Hypothalamus (tissue), 51 donors: ENCODE results near the gene BOK.
"Not testable (repeated sequence)": the region's sequence is repeated elsewhere in the genome, so short reads cannot be mapped to it uniquely, and the experiment has no call there.

ENCODE experiments used
- DNase-seq, 51 donors: peaks; one replicate each; lab custom pipeline; 2025; lab: John Stamatoyannopoulos, UW

Gene BOK

DNA sequence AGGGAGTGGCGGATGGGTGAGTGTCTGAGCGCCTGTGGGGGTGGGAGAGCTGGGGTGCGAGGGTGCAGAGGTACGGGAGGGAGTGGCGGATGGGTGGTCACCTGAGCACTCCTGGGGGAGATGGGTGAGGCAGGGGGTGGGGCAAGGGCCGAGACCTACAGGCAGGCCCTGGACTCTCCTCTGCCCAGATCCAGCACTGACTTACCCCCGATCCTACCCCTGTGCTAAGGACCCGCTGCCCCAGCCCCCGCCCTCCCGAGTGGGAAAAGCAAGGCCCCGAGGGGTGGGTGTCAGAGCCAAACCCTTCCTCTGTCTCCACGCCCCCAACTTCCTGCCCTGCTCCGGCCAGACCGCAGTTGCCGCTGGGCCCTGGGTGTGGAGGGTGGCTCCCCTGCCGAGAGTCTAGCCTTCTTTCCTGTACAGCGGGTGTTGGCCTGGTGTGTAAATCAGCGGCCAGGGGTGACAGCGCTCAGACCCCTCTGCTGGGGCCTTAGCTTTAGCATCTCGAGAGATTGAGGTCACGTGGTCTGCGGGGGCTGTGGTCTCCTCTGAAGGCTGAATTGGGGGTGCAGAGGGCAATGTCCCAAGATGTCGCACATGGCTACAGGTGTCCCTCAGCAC, 12.5 kb downstream of the BOK start:
- no peak for DNase-seq

DNA sequence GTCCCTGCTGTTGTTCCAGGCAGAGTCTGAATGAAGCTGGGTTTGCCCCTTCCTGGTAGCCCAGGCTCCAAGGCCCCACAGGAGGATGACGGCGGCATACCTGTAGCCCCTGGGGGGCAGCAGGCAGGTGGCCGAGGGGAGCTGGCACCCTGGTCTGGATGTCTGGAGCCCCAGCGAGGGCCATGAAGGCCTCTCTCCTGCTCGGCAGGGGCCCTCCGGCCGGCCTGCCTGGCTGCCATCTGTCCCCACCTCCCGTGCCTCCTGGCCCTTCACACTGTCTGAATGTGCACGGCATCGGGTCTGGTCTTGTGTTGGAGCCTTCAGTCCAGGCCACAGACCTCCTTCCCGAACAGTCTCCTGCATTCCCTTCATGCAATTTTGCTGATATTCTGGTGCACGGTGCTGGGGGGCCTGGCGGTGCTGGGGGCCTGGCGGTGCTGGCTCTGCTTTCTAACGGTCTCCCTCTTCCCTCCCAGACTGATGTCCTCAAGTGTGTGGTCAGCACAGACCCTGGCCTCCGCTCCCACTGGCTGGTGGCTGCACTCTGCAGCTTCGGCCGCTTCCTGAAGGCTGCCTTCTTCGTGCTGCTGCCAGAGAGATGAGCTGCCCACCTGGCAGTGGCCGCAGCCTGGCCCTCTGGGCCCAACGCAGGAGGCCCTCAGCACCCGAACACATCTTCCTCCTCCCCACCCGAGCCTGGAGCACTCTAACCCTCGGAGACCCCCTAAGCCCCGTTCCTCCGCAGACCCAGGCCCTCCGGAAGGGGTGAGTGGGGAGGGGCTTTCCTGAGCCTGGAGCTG, 13.5 kb downstream of the BOK start:
- DNase-seq, result no peak

DNA sequence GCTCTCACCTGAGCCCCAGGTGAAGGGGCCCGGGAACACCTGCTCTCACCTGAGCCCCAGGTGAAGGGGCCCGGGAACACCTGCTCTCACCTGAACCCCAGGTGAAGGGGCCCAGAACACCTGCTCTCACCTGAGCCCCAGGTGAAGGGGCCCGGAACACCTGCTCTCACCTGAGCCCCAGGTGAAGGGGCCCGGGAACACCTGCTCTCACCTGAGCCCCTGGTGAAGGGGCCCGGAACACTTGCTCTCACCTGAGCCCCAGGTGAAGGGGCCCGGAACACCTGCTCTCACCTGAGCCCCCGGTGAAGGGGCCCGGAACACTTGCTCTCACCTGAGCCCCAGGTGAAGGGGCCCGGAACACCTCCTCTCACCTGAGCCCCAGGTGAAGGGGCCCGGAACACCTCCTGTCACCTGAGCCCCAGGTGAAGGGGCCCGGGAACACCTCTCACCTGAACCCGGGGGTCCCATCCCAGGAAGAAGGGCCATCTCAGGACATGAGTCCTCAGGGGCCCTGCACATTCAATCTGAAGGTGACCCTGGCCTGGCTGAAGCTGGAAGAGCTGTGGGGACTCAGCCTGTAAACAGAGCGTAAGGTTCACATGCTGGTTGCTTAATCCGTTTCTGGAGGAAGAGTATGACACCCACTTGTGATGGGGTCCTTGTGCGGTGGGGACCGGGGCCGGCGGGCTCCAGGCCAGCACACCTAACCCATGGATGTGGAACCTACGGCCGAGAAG, 14.5 kb downstream of the BOK start:
- not testable (repeated sequence) for DNase-seq

DNA sequence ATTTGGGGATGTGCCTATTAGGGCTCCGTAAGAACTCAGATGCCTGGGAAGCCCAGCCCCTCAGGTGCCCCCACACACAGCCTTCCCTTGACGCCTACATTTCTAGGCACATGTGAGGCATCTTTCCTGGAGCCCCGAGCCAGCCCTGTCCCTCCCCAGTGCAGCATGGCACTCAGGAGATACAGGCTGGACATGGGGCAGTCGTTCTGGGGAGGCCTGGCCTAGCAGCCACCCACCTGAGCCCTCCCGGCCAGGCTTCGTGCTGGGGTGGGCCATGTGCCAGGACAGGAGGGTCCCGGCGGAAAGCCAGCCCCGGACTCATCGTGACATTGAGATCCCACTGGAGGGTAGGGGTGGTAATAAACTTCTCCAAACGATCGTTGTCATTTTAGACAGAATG, 15.2 kb downstream of the BOK start:
- no peak for DNase-seq

DNA sequence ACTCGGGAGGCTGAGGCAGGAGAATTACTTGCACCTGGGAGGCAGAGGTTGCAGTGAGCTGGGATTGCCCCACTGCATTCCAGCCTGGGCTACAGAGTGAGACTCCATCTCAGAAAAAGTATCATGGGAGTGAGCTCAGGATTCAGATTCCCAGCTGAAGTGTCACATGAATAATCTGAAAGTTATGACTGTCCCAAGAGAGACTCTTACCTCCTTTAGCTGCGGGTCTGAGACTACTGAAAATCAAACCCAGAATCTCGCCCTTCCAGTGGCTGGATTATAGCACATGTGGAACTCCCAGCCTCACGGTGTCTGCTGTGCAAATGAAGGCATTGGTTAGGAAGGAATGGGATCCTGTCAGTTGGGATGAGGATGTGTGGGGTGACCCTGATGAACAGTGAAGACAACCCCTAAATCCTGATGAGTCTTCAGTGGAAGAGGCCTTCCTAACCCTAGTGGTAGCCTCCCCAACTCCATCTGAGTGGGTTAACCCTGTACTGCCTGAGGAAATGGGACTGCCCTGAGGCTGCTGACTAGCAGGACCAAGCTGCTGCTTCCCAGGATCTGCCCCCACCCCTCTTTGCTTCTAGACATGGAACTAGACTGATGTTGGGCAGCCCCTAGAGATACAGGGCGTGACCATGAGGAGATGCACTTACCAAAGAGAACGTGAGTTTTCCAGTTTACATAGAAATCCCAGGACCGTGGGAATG, 16.5 kb downstream of the BOK start:
- DNase-seq, result no peak

DNA sequence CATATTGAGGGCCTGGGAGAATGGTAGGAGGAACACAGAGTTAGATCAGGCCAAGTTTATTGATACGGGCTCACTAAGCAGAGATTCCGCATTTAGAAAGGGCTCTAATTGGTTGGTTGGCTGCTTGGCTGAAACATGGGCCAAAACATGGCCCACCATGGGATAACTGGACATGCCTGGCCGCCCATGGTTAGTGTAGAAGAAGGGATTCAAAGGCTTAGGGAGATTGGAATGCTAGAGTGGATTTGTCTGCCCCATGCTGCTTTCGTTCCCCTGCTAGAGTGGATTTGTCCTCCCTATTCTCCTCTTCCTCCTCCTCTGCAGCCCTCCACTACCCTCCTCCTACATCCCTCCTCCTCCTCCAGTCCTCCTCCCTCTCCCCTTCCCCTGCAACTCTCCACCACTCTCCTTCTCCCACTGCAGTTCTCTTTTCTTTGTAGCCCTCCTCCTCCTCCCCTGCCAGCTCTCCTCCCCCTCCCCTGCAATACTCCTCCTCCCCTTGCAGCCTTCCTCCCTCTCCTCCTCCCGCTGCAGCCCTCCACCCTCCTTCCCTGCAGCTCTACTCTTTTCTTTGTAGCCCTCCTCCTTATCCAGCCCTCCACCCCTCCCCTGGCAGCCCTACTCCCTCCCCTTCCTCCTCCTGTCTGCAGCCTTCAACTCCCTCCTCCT, 17.2 kb downstream of the BOK start:
- DNase-seq, result no peak

DNA sequence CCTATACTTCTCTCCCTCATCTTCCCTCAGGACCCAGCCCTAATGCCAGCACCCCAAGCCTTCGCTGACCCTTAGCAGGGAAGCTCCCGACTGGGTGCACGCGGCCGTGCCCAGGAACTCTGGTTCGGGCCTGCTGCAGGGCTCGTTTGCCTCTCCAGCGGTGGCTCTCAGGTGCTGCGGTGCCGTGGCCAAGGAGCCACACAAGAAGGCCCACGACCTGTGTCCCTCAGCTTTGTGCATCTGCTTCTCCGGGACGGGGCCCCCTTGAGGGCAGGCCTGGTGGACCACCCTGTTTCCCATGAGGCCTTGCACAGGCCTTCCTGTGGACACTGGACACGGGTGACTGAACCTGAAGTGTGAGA, 17.7 kb downstream of the BOK start:
- no peak for DNase-seq

DNA sequence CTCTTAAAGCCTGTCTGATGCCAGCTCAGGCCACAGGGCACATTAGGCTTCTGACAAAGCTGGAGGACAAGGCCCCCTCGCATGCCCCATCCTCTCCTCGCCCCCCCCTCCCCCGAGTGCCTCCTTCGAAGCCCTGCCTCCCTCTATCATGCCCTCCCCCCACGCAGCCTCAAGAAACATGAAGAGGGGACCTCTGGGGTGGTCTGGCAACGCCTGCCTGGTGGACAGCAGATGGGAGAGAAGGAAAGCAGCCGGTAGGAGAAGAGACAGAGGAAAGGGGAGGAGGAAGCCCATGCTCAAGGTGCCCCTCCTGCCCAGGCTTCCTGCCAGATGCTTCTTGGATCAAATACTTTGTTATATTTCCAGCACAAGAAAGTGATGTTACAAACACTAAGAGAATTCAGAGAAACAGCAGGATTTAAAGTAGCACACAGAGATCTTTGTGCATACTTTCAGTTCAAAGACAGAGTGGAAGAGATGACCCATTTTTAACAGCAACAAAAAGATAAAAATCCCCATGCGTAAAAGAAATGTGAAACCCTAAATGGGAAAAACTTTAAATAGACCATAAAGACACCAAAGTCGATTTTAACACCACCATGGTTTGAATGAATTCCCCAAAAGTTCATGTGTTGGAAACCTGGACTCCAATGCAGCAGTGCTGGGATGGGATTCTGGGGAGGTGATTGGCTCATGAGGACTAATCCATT, 19.0 kb downstream of the BOK start:
- peak in 1 of 51 donors; percentile 5 for DNase-seq

DNA sequence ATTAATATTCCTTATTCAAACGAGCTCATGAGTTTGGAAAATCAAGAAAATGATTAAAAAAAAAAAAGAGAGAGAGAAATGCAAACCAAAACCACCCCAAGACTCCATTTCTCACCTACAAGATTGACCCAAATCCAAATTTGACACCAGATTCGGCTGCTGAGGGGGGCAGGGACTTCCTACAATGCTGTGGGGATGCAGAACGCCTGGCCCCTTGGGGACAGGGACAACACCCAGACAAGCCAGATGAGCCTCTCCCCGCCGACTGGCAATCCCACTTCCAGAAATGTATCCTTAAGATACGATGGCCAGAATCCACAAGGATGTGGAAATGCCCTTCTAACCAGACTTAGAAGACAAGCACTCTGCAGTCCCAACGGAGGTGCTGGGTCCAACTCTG, 20.7 kb downstream of the BOK start:
- no peak for DNase-seq

DNA sequence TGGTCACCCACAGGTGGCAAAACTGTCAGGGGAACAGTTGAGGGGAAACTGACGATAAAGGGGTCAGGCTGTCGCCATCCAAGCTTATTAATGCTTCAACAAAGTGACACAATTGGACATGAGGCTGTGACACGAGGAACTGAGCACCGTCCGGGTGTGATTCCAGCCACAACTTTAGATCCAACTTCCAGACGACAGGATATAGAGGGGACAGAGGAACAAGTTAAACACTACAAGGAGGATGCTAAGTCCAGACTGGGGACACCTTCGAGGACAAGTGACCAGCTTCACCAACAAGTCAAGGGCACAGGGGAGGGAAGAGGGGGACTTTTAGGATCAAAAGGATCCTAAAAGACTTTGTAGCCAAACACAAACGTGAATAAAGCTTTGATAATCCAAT, 23.8 kb downstream of the BOK start:
- no peak for DNase-seq

DNA sequence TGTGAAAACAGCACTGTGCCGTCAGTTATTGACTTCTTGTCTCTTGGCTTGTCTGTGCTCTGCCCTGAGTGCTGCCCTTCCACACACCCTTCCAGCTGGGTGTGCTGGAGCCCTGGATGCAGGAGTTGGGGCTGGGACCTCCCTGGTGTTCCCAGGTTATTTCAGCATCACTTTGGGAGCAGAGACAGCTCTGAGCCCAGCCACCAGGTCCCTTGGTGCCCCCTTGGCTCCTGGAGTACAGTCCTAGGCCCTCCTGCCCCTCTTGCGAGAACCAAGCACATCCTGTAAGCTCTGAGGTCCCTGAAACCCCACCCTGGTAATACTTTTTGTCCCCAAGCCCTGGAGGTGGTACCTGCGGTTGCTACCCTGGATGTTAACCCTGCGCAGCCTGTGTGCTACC, 24.3 kb downstream of the BOK start:
- DNase-seq, result no peak

DNA sequence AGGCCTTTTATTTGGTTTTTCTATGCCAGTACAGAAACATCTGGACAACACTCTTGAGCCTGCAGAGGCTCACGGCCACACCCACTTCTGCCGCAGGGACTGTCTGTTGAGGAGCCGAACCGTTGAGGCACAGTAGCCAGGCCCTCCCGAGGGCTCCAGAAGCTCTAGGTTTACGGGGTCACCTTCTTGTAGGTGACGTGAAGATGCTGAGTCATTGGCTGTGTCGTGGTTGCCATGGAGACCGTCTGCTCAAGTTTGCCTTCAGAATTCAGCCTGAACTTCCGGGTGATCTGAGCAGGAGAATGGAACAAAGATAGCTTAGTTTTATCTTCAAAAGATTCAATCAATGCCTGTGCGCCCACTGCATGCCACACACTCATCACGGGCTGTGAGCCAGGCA, 25.9 kb downstream of the BOK start:
- peak in 10 of 51 donors; percentile 6 to 48 (median 26) for DNase-seq

DNA sequence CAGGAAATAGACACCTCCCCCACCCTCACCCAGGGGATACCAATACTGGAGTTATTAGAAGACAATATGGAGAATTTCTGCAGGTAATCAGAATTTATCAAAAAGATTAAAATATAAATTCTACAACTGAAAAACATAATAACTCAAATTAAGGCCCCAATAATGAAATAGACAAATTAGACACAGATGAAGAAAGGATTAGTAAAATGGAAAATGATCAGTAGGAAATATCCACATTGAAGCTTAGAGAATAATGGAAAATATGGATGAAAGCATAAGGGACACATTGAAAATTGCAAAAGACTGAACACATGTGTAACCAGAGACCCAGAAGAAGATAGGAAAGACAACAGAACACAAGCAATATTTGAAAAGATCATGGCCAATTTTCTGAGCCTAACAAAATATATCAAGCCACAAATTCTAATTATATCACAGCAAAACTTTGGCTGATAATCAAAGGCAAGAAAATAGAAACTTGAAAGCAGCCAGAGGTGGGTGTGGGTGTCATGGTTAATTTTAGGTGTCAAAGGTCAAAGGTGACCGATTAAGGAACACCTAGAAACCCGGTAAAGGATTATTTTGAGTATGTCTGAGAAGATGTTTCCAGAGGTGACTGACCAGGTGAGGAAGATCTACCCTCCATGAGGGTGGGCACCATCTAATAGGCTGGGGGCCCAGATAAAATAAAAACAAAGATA, 28.2 kb downstream of the BOK start:
- no peak for DNase-seq

DNA sequence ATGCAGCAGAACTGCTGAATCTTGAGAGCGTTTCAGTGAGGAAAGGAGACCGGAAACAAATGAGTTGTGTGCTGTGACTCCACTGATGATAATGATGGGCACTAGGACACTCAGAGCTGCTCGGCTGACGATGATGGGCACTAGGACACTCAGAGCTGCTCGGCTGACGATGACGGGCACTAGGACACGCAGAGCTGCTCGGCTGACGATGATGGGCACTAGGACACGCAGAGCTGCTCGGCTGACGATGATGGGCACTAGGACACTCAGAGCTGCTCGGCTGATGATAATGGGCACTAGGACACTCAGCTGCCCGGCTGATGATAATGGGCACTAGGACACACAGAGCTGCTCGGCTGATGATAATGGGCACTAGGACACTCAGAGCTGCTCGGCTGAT, 31.3 kb downstream of the BOK start:
- DNase-seq, result not testable (repeated sequence)

DNA sequence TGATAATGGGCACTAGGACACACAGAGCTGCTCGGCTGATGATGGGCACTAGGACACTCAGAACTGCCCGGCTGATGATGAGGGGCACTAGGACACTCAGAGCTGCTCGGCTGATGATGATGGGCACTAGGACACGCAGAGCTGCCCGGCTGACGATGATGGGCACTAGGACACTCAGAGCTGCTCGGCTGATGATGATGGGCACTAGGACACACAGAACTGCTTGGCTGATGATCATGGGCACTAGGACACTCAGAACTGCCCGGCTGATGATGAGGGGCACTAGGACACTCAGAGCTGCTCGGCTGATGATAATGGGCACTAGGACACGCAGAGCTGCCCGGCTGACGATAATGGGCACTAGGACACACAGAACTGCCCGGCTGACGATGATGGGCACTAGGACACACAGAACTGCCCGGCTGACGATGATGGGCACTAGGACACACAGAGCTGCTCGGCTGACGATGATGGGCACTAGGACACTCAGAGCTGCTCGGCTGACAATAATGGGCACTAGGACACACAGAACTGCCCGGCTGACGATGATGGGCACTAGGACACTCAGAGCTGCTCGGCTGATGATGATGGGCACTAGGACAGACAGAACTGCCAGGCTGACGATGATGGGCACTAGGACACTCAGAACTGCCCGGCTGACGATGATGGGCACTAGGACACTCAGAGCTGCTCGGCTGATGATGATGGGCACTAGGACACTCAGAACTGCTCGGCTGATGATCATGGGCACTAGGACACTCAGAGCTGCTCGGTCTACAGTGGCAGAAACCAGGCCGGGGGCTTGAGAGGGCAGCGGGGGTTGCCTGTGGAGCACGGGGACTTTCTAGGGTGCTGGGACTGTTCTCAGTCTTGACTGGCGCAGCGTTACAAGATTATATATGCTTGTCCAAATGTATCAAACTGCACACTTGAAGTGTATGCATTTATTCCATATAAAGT, 32.2 kb downstream of the BOK start:
- DNase-seq, result not testable (repeated sequence)

DNA sequence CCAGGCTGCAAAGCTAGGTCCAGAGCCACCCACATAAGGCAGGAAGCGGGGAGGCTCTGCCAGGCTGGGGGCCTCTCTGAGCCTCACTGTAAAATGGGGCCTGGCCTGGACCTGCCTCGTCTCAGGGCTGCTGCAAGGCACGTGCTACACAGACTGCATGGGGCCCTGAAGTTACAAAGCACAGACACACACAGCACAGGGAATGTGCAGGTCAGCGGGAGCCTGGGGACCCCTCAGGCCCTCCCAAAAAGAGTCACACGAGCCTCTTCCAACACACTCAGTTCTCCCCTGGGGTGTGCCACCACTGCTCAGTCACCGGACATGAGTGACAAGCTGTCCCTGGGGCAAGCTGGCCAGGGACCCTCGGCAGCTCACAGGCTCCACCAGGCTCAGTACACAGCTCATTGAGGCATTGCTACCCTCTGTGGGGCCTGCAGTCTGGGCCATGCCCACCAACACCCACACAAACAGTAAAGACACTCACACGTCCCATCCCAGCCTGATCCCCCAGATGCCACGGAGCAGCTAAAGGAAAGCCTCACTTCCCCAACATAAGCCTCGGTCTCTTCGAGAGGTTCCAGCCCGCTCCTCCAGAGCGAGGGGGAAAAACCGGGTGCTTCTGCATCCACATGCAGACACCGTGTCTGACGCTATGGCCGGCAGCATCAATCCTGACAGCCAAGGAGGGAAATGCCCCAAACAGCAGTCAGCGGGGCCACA, 33.7 kb downstream of the BOK start:
- no peak for DNase-seq

DNA sequence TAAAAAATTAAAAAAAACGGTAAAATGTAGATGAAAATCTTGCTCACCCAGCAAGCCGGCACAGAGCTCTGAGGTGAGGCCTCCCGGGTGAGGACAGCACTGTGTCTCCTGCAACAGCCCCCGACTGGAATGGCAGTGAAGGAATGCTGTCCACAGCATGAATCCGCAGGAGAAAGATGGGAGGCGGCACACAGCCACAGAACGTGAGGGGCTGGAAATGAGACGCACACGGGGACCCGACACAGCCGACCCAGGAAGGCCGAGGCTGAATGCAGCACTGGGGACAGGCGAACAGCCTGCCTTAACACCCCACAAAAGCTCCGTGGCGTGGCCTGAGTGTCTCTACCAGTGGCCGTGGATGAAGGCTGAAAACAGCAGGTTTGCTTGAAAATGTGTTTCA, 34.7 kb downstream of the BOK start:
- DNase-seq, result no peak
